ENCODE data around the gene CYTH4. TPM values are rescaled to one million over a fixed set of nuclear protein-coding genes. Genes with fewer than 3 reads are reported as not detected.

CYTH4 gene
- total and polyA plus RNA-seq, 10 of the 15 experiments (the other 5 are each of a cell fraction or from before 2014, with no cell fraction given), result 1.5 to 27.3 (median 16.9) TPM

- intact Hi-C loops (cut with micrococcal nuclease; ENCODE audit: unreplicated experiment), result no loop called here
- 65% methylated on average over 3 of the region's 3 CpGs for WGBS (ENCODE audit: insufficient coverage, insufficient replicate concordance, low lambda C conversion rate, missing lambda C conversion rate)
These were observed 46.3 kb upstream of the CYTH4 start for GRCh38 chr22:37235897-37236607.

More at GRCh38 chr22:37235897-37236607, 46.3 kb upstream of the CYTH4 start:
- ChIA-PET POLR2A (interaction anchor here (12.5 kb wide), 1 partner anchor 15 kb away, joined by 246 read pairs; no protein-coding TSS in a partner anchor), RAD21 (ENCODE audit: unreplicated experiment) (interaction anchor here (0.9 kb wide), 1 partner anchor 21 kb away, joined by 3 read pairs; no protein-coding TSS in a partner anchor), CTCF (interaction anchor here (1.6 kb wide), 1 partner anchor 20 kb away, joined by 3 read pairs; no protein-coding TSS in a partner anchor), SMC1A (ENCODE audit: uncharacterized antibody, unreplicated experiment) (interaction anchor here (2.1 kb wide), 1 partner anchor 18 kb away, joined by 11 read pairs; no protein-coding TSS in a partner anchor)
- H3K4me2 ChIP-seq (ENCODE audit: control insufficient read depth, insufficient read depth), result peak overlapping the region; percentile 67
- in situ Hi-C loops (cut with MboI), result no loop called here
- no peak for ATAC-seq
- H2AFZ ChIP-seq (ENCODE audit: control insufficient read depth, low read depth, low read length), result no peak overlapping the region
- 0 out of 2 replicates have a peak overlapping the region, but pooled peaks have one; percentile 26 for H3K4me3 ChIP-seq
- no peaks in the 10 kb centered on the region for H3K9me3 ChIP-seq (replicated peaks; ENCODE audit: control insufficient read depth, insufficient read depth, low read length)
- H3K79me2 ChIP-seq (ENCODE audit: control insufficient read depth, insufficient read depth, low read length), result peaks cover 69% of the 10 kb centered on the region
- H3K9ac ChIP-seq (ENCODE audit: control insufficient read depth, insufficient read depth, low read length), result peak overlapping the region; percentile 10; the same call in 1 of the 2 replicates
- H3K27me3 ChIP-seq (replicated peaks in 1 of 2; ENCODE audit: control insufficient read depth in 2 of 2, insufficient read depth in 2 of 2, low read length in 1 of 2), result no peaks in the 10 kb centered on the region
- H3K4me1 ChIP-seq (ENCODE audit: control insufficient read depth, insufficient read depth, low read length), result peaks cover 86% of the 10 kb centered on the region
- no peak for DNase-seq (ENCODE audit: low read depth, low spot score)
- H3K27ac ChIP-seq (ENCODE audit: control insufficient read depth, insufficient read depth), result peak overlapping the region; percentile 66
- no peak for FAIRE-seq
- peaks cover 54 to 55% of the 10 kb centered on the region in 2 experiments for H3K36me3 ChIP-seq (ENCODE audit: control insufficient read depth in 2 of 2, insufficient read depth in 2 of 2, low read length in 1 of 2)
- TF ChIP-seq NFXL1 (IDR thresholded peaks at IDR 0.05; ENCODE audit: borderline replicate concordance), result 0 out of 2 replicates have a peak, but pooled peaks have one; percentile 61
- TF ChIP-seq CTCF (IDR thresholded peaks at IDR 0.05 in 2 of 3, conservative IDR thresholded peaks at IDR 0.05 in 1 of 3; ENCODE audit: control insufficient read depth in 2 of 3, extremely low read depth in 1 of 3, insufficient read depth in 1 of 3, low read depth in 3 of 3, low read length in 3 of 3), result 0 out of 6 replicates have a peak, but pooled peaks of 1 of the 3 experiments have one; percentile 0
- TF ChIP-seq RELB (IDR thresholded peaks at IDR 0.05; ENCODE audit: low read depth), result no peak
- TF ChIP-seq TCF3 (IDR thresholded peaks at IDR 0.05; ENCODE audit: borderline replicate concordance, insufficient read depth, low read depth, low read length), result no peak
- no peak for TF ChIP-seq EP300 (IDR thresholded peaks at IDR 0.05; ENCODE audit: borderline replicate concordance in 1 of 2, control insufficient read depth in 1 of 2, low read depth in 2 of 2, low read length in 2 of 2)
- no peak for TF ChIP-seq TCF7 (IDR thresholded peaks at IDR 0.05; ENCODE audit: borderline replicate concordance)
- peak; percentile 17; the same call in 1 of the 2 replicates for TF ChIP-seq ZNF217 (IDR thresholded peaks at IDR 0.05)
- TF ChIP-seq CREM (IDR thresholded peaks at IDR 0.05; ENCODE audit: low read depth), result no peak
- no peak for TF ChIP-seq ZBTB33 (IDR thresholded peaks at IDR 0.05)
- no peak for TF ChIP-seq CHD1 (IDR thresholded peaks at IDR 0.05; ENCODE audit: low read depth, low read length)
- no peak for TF ChIP-seq SIX5 (IDR thresholded peaks at IDR 0.05; ENCODE audit: low read depth, low read length, severe bottlenecking)
- TF ChIP-seq BACH1 (IDR thresholded peaks at IDR 0.05; ENCODE audit: borderline replicate concordance), result no peak
- peaks cover 10% of the 10 kb centered on the region; the same call in 1 of the 2 replicates for H4K20me1 ChIP-seq (ENCODE audit: control insufficient read depth, insufficient read depth)
- no TSS peak for BruUV-seq (replicated peaks)

Data from GM12878 (cell line).